ENCODE data around the gene SYT5. TPM values are rescaled to one million over a fixed set of nuclear protein-coding genes. Genes with fewer than 3 reads are reported as not detected.

Gene SYT5
- total and polyA plus RNA-seq, 2 donors (not counting 3 experiments of a cell fraction or from before 2014, with no cell fraction given) = 0.42 TPM; not detected in 1

GRCh38 chr19:55197528-55197927 lies 17.4 kb upstream of the SYT5 start:
- TF ChIP-seq MAX (IDR thresholded peaks at IDR 0.05; ENCODE audit: insufficient read depth, insufficient read length) = no peak
- no peak for TF ChIP-seq CTCF (IDR thresholded peaks at IDR 0.05; ENCODE audit: extremely low read depth in 1 of 2, insufficient read depth in 1 of 2, low read depth in 1 of 2, low read length in 2 of 2)
- no peak for TF ChIP-seq FOS (IDR thresholded peaks at IDR 0.05; ENCODE audit: borderline replicate concordance, insufficient read depth, low read length)
- TF ChIP-seq JUN (IDR thresholded peaks at IDR 0.05; ENCODE audit: borderline replicate concordance, insufficient read depth, insufficient read length, low read depth) = no peak
- no peak overlapping the region for H3K4me3 ChIP-seq (replicated peaks in 1 of 3; ENCODE audit: insufficient read depth in 1 of 3, low read depth in 1 of 3, low read length in 3 of 3)
- dilution Hi-C loops (cut with MboI; ENCODE audit: extremely low pct_ligation_motif_present, low sequenced_read_pairs) = no loop called here
- H3K9me1 ChIP-seq (replicated peaks; ENCODE audit: control insufficient read depth, extremely low read depth, insufficient read depth, low read length) = no peaks in the 10 kb centered on the region
- POLR2A ChIA-PET = no interaction called here
- H3K36me3 ChIP-seq (ENCODE audit: control insufficient read depth in 2 of 2, extremely low read depth in 1 of 2, insufficient read depth in 2 of 2, low read length in 2 of 2) = no peaks in the 10 kb centered on the region
- H3K9me3 ChIP-seq (replicated peaks; ENCODE audit: control insufficient read depth, insufficient read depth, low read length) = no peaks in the 10 kb centered on the region
- CTCF ChIA-PET = no interaction called here
- no peaks in the 10 kb centered on the region for H3K27me3 ChIP-seq (ENCODE audit: control insufficient read depth in 2 of 2, insufficient read depth in 2 of 2, low read length in 2 of 2)
- H3K4me1 ChIP-seq (ENCODE audit: control insufficient read depth, extremely low read depth, insufficient read depth, low read length) = no peaks in the 10 kb centered on the region
- no peak for DNase-seq (ENCODE audit: low read depth, low spot score)
- no TSS peak for BruUV-seq (replicated peaks)
- H3K4me2 ChIP-seq (ENCODE audit: insufficient read depth, low read length) = no peak overlapping the region
- H3K79me2 ChIP-seq (ENCODE audit: control insufficient read depth, insufficient read depth, low read length) = no peaks in the 10 kb centered on the region
- no peak overlapping the region for H2AFZ ChIP-seq (ENCODE audit: low read depth, low read length)
- no peaks in the 10 kb centered on the region for H4K20me1 ChIP-seq (replicated peaks; ENCODE audit: control insufficient read depth, extremely low read depth, insufficient read depth, low read length)
- H3K27ac ChIP-seq (ENCODE audit: insufficient read depth, low read depth, low read length) = no peak overlapping the region
- FAIRE-seq = no peak
- intact Hi-C loops (cut with micrococcal nuclease) = no loop called here
- no peak overlapping the region for H3K9ac ChIP-seq (replicated peaks; ENCODE audit: extremely low read depth, insufficient read depth, low read length)

- TF ChIP-seq MAX (IDR thresholded peaks at IDR 0.05; ENCODE audit: insufficient read depth, insufficient read length) = no peak
- TF ChIP-seq POLR2A (IDR thresholded peaks at IDR 0.05; ENCODE audit: low read depth, low read length) = no peak
- Histone ChIP-seq H3K9ac (replicated peaks; ENCODE audit: extremely low read depth, insufficient read depth, low read length) (no peak overlapping the region), H3K9me3 (replicated peaks; ENCODE audit: control insufficient read depth, insufficient read depth, low read length) (no peaks in the 10 kb centered on the region), H3K4me1 (ENCODE audit: control insufficient read depth, extremely low read depth, insufficient read depth, low read length) (no peaks in the 10 kb centered on the region), H3K79me2 (ENCODE audit: control insufficient read depth, insufficient read depth, low read length) (no peaks in the 10 kb centered on the region), H3K9me1 (replicated peaks; ENCODE audit: control insufficient read depth, extremely low read depth, insufficient read depth, low read length) (no peaks in the 10 kb centered on the region), H3K4me2 (ENCODE audit: insufficient read depth, low read length) (no peak overlapping the region), H3K27ac (ENCODE audit: insufficient read depth, low read depth, low read length) (no peak overlapping the region), H2AFZ (ENCODE audit: low read depth, low read length) (no peak overlapping the region), H4K20me1 (replicated peaks; ENCODE audit: control insufficient read depth, extremely low read depth, insufficient read depth, low read length) (no peaks in the 10 kb centered on the region), H3K4me3 (replicated peaks in 1 of 3; ENCODE audit: insufficient read depth in 1 of 3, low read depth in 1 of 3, low read length in 3 of 3) (no peak overlapping the region), H3K27me3 (ENCODE audit: control insufficient read depth in 2 of 2, insufficient read depth in 2 of 2, low read length in 2 of 2) (no peaks in the 10 kb centered on the region), H3K36me3 (ENCODE audit: control insufficient read depth in 2 of 2, extremely low read depth in 1 of 2, insufficient read depth in 2 of 2, low read length in 2 of 2) (no peaks in the 10 kb centered on the region)
- DNase-seq (ENCODE audit: low read depth, low spot score) = no peak
- FAIRE-seq = no peak
- intact Hi-C loops (cut with micrococcal nuclease) (no loop called here), dilution Hi-C loops (cut with MboI; ENCODE audit: extremely low pct_ligation_motif_present, low sequenced_read_pairs) (no loop called here)
- BruUV-seq (replicated peaks) = no TSS peak
- POLR2A ChIA-PET = no interaction called here
- CTCF ChIA-PET = no interaction called here
Observed at GRCh38 chr19:55196803-55197202, 16.7 kb upstream of the SYT5 start.

Data from endothelial cell of umbilical vein (primary cell).